Measurements from ENCODE around the gene PATE3.

PATE3 gene

GRCh38 chr11:125778728-125779127, 9.2 kb upstream of the PATE3 start, which contains the start of gene PATE2:
TSS of gene PATE2 (minus strand) at chr11:125778828. CDS start at chr11:125778773, 55 bp downstream.
- H3K4me3 ChIP-seq (ENCODE audit: low read depth, low read length), result no peak within 1 kb of the TSS
- no peak for TF ChIP-seq CTCF (IDR thresholded peaks at IDR 0.05; ENCODE audit: low read depth, low read length)

GRCh38 chr11:125784678-125785077, 3.2 kb upstream of the PATE3 start:
- H3K4me3 ChIP-seq (ENCODE audit: low read depth, low read length), result no peak overlapping the region
- TF ChIP-seq CTCF (IDR thresholded peaks at IDR 0.05; ENCODE audit: low read depth, low read length), result no peak

GRCh38 chr11:125790825-125791224, 2.9 kb downstream of the PATE3 start:
- H3K4me3 ChIP-seq (ENCODE audit: low read depth, low read length), result no peak overlapping the region
- TF ChIP-seq CTCF (IDR thresholded peaks at IDR 0.05; ENCODE audit: low read depth, low read length), result no peak

- TF ChIP-seq CTCF (IDR thresholded peaks at IDR 0.05; ENCODE audit: low read depth, low read length), result no peak
- H3K4me3 ChIP-seq (ENCODE audit: low read depth, low read length), result no peak overlapping the region
Observed at GRCh38 chr11:125797641-125798040, 9.7 kb downstream of the PATE3 start.

- TF ChIP-seq CTCF (IDR thresholded peaks at IDR 0.05; ENCODE audit: low read depth, low read length), result no peak
- H3K4me3 ChIP-seq (ENCODE audit: low read depth, low read length), result no peak overlapping the region
Observed at GRCh38 chr11:125799808-125800207, 11.9 kb downstream of the PATE3 start.

GRCh38 chr11:125802387-125802786, 14.5 kb downstream of the PATE3 start:
- TF ChIP-seq CTCF (IDR thresholded peaks at IDR 0.05; ENCODE audit: low read depth, low read length), result no peak
- no peak overlapping the region for H3K4me3 ChIP-seq (ENCODE audit: low read depth, low read length)

GRCh38 chr11:125807909-125808308, 20.0 kb downstream of the PATE3 start:
- H3K4me3 ChIP-seq (ENCODE audit: low read depth, low read length), result no peak overlapping the region
- no peak for TF ChIP-seq CTCF (IDR thresholded peaks at IDR 0.05; ENCODE audit: low read depth, low read length)
